HEK293 (cell line): ENCODE measurements around the gene RRAS.

Experiments used
- HOXD13 ChIP-seq: sonication (generic); formaldehyde crosslinking; IDR thresholded peaks from 2 replicates; pipeline ENCODE4 v1.8.0; 2022; ENCODE audit warnings: missing genetic modification reagents, borderline replicate concordance
- KLF7 ChIP-seq: fragments of 450-650 bp; formaldehyde crosslinking; IDR thresholded peaks from 2 replicates; pipeline ENCODE4 v1.5.1; 2016; ENCODE audit warnings: missing biosample characterization, missing genetic modification characterization, borderline replicate concordance
- KLF8 ChIP-seq: fragments of 450-650 bp; formaldehyde crosslinking; IDR thresholded peaks from 2 replicates; pipeline ENCODE4 v1.5.1; 2016; ENCODE audit warnings: missing biosample characterization, missing genetic modification characterization
- MYNN ChIP-seq: fragments of 450-650 bp; formaldehyde crosslinking; IDR thresholded peaks from 2 replicates; pipeline ENCODE4 v1.5.1; 2016; ENCODE audit warnings: missing biosample characterization, missing genetic modification characterization, borderline replicate concordance
- PBX3 ChIP-seq: sonication (generic); formaldehyde crosslinking; IDR thresholded peaks from 2 replicates; pipeline ENCODE4 v1.8.1; 2022; ENCODE audit warnings: mild to moderate bottlenecking, moderate library complexity, missing genetic modification reagents
- TCF7L2 ChIP-seq: IDR thresholded peaks from 2 replicates; pipeline ENCODE4 v1.6.1; 2011; ENCODE audit warnings: low read depth, mild to moderate bottlenecking, inconsistent platforms, low read length, moderate library complexity, borderline replicate concordance
- ZBTB49 ChIP-seq: fragments of 450-650 bp; formaldehyde crosslinking; IDR thresholded peaks from 2 replicates; pipeline ENCODE4 v1.5.1; 2016; ENCODE audit warnings: missing biosample characterization, missing genetic modification characterization, low read depth
- ZBTB6 ChIP-seq: fragments of 450-650 bp; formaldehyde crosslinking; IDR thresholded peaks from 2 replicates; pipeline ENCODE4 v1.5.1; 2017; ENCODE audit warnings: missing biosample characterization, missing genetic modification characterization
- ZNF10 ChIP-seq: fragments of 450-650 bp; formaldehyde crosslinking; IDR thresholded peaks from 2 replicates; pipeline ENCODE4 v1.5.1; 2017; ENCODE audit warnings: missing biosample characterization, missing genetic modification characterization
- ZNF140 ChIP-seq: fragments of 450-650 bp; formaldehyde crosslinking; IDR thresholded peaks from 2 replicates; pipeline ENCODE4 v1.5.1; 2016; ENCODE audit warnings: missing biosample characterization, missing genetic modification characterization
- ZNF169 ChIP-seq: fragments of 450-650 bp; formaldehyde crosslinking; IDR thresholded peaks from 2 replicates; pipeline ENCODE4 v1.5.1; 2016; ENCODE audit warnings: missing biosample characterization, missing genetic modification characterization
- ZNF174 ChIP-seq: fragments of 450-650 bp; formaldehyde crosslinking; IDR thresholded peaks from 2 replicates; pipeline ENCODE4 v1.5.0; 2017; ENCODE audit warnings: missing biosample characterization, mild to moderate bottlenecking, missing genetic modification characterization
- ZNF239 ChIP-seq: fragments of 450-650 bp; formaldehyde crosslinking; IDR thresholded peaks from 2 replicates; pipeline ENCODE4 v1.5.1; 2016; ENCODE audit warnings: missing biosample characterization, missing genetic modification characterization
- ZNF266 ChIP-seq: fragments of 450-650 bp; formaldehyde crosslinking; IDR thresholded peaks from 2 replicates; pipeline ENCODE4 v1.5.1; 2016; ENCODE audit warnings: missing biosample characterization, missing genetic modification characterization, low read depth
- ZNF335 ChIP-seq: fragments of 450-650 bp; formaldehyde crosslinking; conservative IDR thresholded peaks from 2 replicates; pipeline ENCODE4 v1.5.1; 2016; ENCODE audit warnings: missing biosample characterization, missing genetic modification characterization
- ZNF341 ChIP-seq: fragments of 450-650 bp; formaldehyde crosslinking; IDR thresholded peaks from 2 replicates; pipeline ENCODE4; 2016; ENCODE audit warnings: low read depth, missing biosample characterization, missing genetic modification characterization
- ZNF404 ChIP-seq: fragments of 450-650 bp; formaldehyde crosslinking; IDR thresholded peaks from 2 replicates; pipeline ENCODE4 v1.5.1; 2017; ENCODE audit warnings: missing biosample characterization, missing genetic modification characterization
- ZNF473 ChIP-seq: fragments of 450-650 bp; formaldehyde crosslinking; IDR thresholded peaks from 2 replicates; pipeline ENCODE4 v1.5.1; 2017; ENCODE audit warnings: missing biosample characterization, missing genetic modification characterization
- ZNF488 ChIP-seq: fragments of 450-650 bp; formaldehyde crosslinking; IDR thresholded peaks from 2 replicates; pipeline ENCODE4 v1.5.1; 2016; ENCODE audit warnings: missing biosample characterization, missing genetic modification characterization
- ZNF518A ChIP-seq: fragments of 450-650 bp; formaldehyde crosslinking; conservative IDR thresholded peaks from 2 replicates; pipeline ENCODE4 v1.5.1; 2016; ENCODE audit warnings: low read depth, missing biosample characterization, missing genetic modification characterization
- ZNF529 ChIP-seq: fragments of 450-650 bp; formaldehyde crosslinking; IDR thresholded peaks from 2 replicates; pipeline ENCODE4 v1.5.1; 2017; ENCODE audit warnings: missing genetic modification characterization, missing biosample characterization; ENCODE audit not compliant: insufficient replicate concordance
- ZNF544 ChIP-seq: fragments of 450-650 bp; formaldehyde crosslinking; IDR thresholded peaks from 2 replicates; pipeline ENCODE4 v1.5.0; 2017; ENCODE audit warnings: missing biosample characterization, missing genetic modification characterization
- ZNF639 ChIP-seq: fragments of 450-650 bp; formaldehyde crosslinking; IDR thresholded peaks from 2 replicates; pipeline ENCODE4 v1.5.1; 2016; ENCODE audit warnings: missing biosample characterization, missing genetic modification characterization
- ZNF654 ChIP-seq: fragments of 450-650 bp; formaldehyde crosslinking; IDR thresholded peaks from 2 replicates; pipeline ENCODE4 v1.5.1; 2016; ENCODE audit warnings: low read depth, missing biosample characterization, missing genetic modification characterization
- ZNF792 ChIP-seq: fragments of 450-650 bp; formaldehyde crosslinking; IDR thresholded peaks from 2 replicates; pipeline ENCODE4 v1.5.1; 2016; ENCODE audit warnings: missing biosample characterization, missing genetic modification characterization
- ZSCAN5A ChIP-seq: fragments of 450-650 bp; formaldehyde crosslinking; IDR thresholded peaks from 2 replicates; pipeline ENCODE4 v1.5.1; 2016; ENCODE audit warnings: missing biosample characterization, missing genetic modification characterization

The RRAS gene

GRCh38 chr19:49590071-49590970 lies 49.6 kb downstream of the RRAS start (continued):
- TF ChIP-seq KLF7 (no peak), KLF8 (tag by site-specific recombination) (peak; percentile 57; the same call in 1 of the 2 replicates), ZNF518A (tag by site-specific recombination) (no peak), ZNF544 (tag by site-specific recombination) (no peak), HOXD13 (CRISPR knock-in tag) (no peak), ZNF529 (tag by site-specific recombination) (no peak), PBX3 (no peak), ZNF639 (tag by site-specific recombination) (no peak), ZNF140 (tag by site-specific recombination) (no peak), ZNF654 (no peak), ZNF473 (tag by site-specific recombination) (no peak), TCF7L2 (no peak), ZNF169 (tag by site-specific recombination) (no peak), ZNF488 (tag by site-specific recombination) (no peak), ZBTB6 (tag by site-specific recombination) (no peak), ZNF335 (peak; percentile 84), ZNF239 (no peak), MYNN (tag by site-specific recombination) (no peak), ZNF792 (tag by site-specific recombination) (no peak), ZNF174 (tag by site-specific recombination) (no peak), ZNF404 (tag by site-specific recombination) (no peak), ZNF266 (no peak), ZNF10 (tag by site-specific recombination) (no peak; the same call in 1 of the 2 replicates), ZNF341 (tag by site-specific recombination) (peak; percentile 87), ZSCAN5A (tag by site-specific recombination) (no peak), ZBTB49 (tag by site-specific recombination) (no peak)
